GM12892 (cell line): ENCODE measurements around the gene ARFGAP1.

Source experiments
- POLR2A ChIP-seq: IDR thresholded peaks from 2 replicates; pipeline ENCODE4 v1.6.1; 2011; ENCODE audit warnings: low read depth, low read length, control low read depth
- POLR2AphosphoS5 ChIP-seq: IDR thresholded peaks from 2 replicates; pipeline ENCODE4 v1.6.1; 2011; ENCODE audit warnings: low read depth, low read length, control low read depth
- TAF1 ChIP-seq: IDR thresholded peaks from 2 replicates; pipeline ENCODE4 v1.6.1; 2011; ENCODE audit warnings: low read depth, mild to moderate bottlenecking, control low read depth, low read length, borderline replicate concordance

- TF ChIP-seq POLR2A (no peak), POLR2AphosphoS5 (no peak), TAF1 (no peak)
Measured at GRCh38 chr20:63334356-63334755, 61.7 kb downstream of the ARFGAP1 start.
